ENCODE measurements around the gene AIG1. TPM values are rescaled to one million over a fixed set of nuclear protein-coding genes. Genes with fewer than 3 reads are reported as not detected.
"Not testable (repeated sequence)": the region's sequence is repeated elsewhere in the genome, so short reads cannot be mapped to it uniquely, and the experiment has no call there.

AIG1 gene
- total and polyA plus RNA-seq, 2 of the 4 experiments (the other 2 are of a cell fraction), result 21.3 to 27.1 TPM

DNA sequence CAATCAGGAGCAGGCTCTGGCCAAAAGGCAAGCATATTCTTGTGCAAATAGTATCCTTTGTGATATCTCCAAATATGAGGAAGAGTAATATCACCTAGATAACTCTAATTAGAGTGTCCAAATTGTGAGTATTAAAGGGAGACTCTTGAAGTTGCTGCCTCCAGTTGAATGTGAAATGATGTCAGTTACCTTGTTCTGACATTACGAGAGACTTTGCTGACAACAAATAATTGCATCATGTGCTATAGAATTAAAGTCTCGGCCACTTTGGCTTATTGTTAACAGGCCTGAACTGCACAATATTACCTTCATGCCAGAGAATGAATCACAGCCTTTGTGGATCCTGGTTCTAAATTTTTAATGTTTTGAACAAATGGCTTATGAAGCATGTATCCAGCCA lies 106.5 kb downstream of the AIG1 start:
- no peak overlapping the region for H3K4ac ChIP-seq (ENCODE audit: low read depth, low read length)
- DNase-seq, result no peak
- no CpG with 5 or more reads among the region's 2 CpGs for WGBS, 2 experiments (ENCODE audit: extremely low coverage in 2 of 2, insufficient read length in 1 of 2)
- no peak overlapping the region for H3K4me3 ChIP-seq (ENCODE audit: insufficient read depth, low read depth, low read length)
- TF ChIP-seq CEBPB (IDR thresholded peaks at IDR 0.05; ENCODE audit: low read depth, low read length), result no peak
- TF ChIP-seq NFE2L2 (IDR thresholded peaks at IDR 0.05; ENCODE audit: low read depth, low read length), result no peak
- no peak for TF ChIP-seq POLR2A (IDR thresholded peaks at IDR 0.05; ENCODE audit: low read depth, low read length)
- no peak for TF ChIP-seq FOS (IDR thresholded peaks at IDR 0.05; ENCODE audit: low read depth, low read length)
- TF ChIP-seq, protein P1, sequence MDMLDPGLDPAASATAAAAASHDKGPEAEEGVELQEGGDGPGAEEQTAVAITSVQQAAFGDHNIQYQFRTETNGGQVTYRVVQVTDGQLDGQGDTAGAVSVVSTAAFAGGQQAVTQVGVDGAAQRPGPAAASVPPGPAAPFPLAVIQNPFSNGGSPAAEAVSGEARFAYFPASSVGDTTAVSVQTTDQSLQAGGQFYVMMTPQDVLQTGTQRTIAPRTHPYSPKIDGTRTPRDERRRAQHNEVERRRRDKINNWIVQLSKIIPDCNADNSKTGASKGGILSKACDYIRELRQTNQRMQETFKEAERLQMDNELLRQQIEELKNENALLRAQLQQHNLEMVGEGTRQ (IDR thresholded peaks at IDR 0.05; ENCODE audit: low read depth, low read length), result no peak
- H2BK120ac ChIP-seq (ENCODE audit: low read depth, low read length), result no peak overlapping the region
- no peak overlapping the region for H2BK5ac ChIP-seq (ENCODE audit: low read depth, low read length, poor library complexity, severe bottlenecking)
- no peaks in the 10 kb centered on the region for H3K9me1 ChIP-seq (ENCODE audit: insufficient read depth, low read length)
- in situ Hi-C loops (cut with MboI; ENCODE audit: low sequenced_read_pairs), result no loop called here
- ChIA-PET POLR2A (ENCODE audit: unreplicated experiment) (no interaction called here), CTCF (interaction anchor here (1.6 kb wide), 1 partner anchor 8 kb away, joined by 3 read pairs; no protein-coding TSS in a partner anchor)
- H3K9ac ChIP-seq (ENCODE audit: low read depth, low read length), result no peak overlapping the region
- no peak overlapping the region for H4K91ac ChIP-seq (ENCODE audit: insufficient read depth, low read depth, low read length)
- H4K20me1 ChIP-seq (ENCODE audit: insufficient read depth, low read length), result no peaks in the 10 kb centered on the region
- no peaks in the 10 kb centered on the region for H3K4me1 ChIP-seq (ENCODE audit: control insufficient read depth, insufficient read depth, low read length)
- H4K8ac ChIP-seq (ENCODE audit: low read depth in 2 of 2, low read length in 2 of 2), result no peak overlapping the region
- H3K23ac ChIP-seq (ENCODE audit: low read depth, low read length), result no peak overlapping the region
- H3K36me3 ChIP-seq (ENCODE audit: control insufficient read depth, insufficient read depth, low read length), result peaks cover 2% of the 10 kb centered on the region; the same call in 1 of the 2 replicates
- H2BK20ac ChIP-seq (ENCODE audit: low read depth, low read length), result no peak overlapping the region
- H3K79me1 ChIP-seq (ENCODE audit: low read depth in 1 of 2, low read length in 2 of 2), result no peaks in the 10 kb centered on the region
- no peak for ATAC-seq (ENCODE audit: low read depth)
- H3K27me3 ChIP-seq (ENCODE audit: control insufficient read depth, insufficient read depth, low read length), result no peaks in the 10 kb centered on the region
- H2BK15ac ChIP-seq (ENCODE audit: low read depth, low read length), result no peak overlapping the region
- H3K27ac ChIP-seq (ENCODE audit: insufficient read depth, low read length), result no peak overlapping the region
- no TSS peak for BruUV-seq (replicated peaks)
- no peak overlapping the region for H3K14ac ChIP-seq (replicated peaks; ENCODE audit: low read depth, low read length)
- H2AK5ac ChIP-seq (ENCODE audit: low read depth, low read length), result no peak overlapping the region
- intact Hi-C loops (cut with micrococcal nuclease), result no loop called here
- dilution Hi-C loops (cut with HindIII; ENCODE audit: low sequenced_read_pairs, unreplicated experiment), result no loop called here
- H4K5ac ChIP-seq (ENCODE audit: low read depth, low read length), result no peak overlapping the region
- no peak overlapping the region for H3K56ac ChIP-seq (ENCODE audit: extremely low read depth, insufficient read depth, low read length)
- no peak overlapping the region for H3K4me2 ChIP-seq (ENCODE audit: low read depth, low read length)
- H3K18ac ChIP-seq (ENCODE audit: low read depth, low read length), result no peak overlapping the region
- H2AFZ ChIP-seq (replicated peaks; ENCODE audit: low read length, poor library complexity), result no peak overlapping the region
- H2AK9ac ChIP-seq (replicated peaks; ENCODE audit: low read depth, low read length, poor library complexity), result no peak overlapping the region
- no peaks in the 10 kb centered on the region for H3K9me3 ChIP-seq (ENCODE audit: control insufficient read depth, insufficient read depth, low read length)

DNA sequence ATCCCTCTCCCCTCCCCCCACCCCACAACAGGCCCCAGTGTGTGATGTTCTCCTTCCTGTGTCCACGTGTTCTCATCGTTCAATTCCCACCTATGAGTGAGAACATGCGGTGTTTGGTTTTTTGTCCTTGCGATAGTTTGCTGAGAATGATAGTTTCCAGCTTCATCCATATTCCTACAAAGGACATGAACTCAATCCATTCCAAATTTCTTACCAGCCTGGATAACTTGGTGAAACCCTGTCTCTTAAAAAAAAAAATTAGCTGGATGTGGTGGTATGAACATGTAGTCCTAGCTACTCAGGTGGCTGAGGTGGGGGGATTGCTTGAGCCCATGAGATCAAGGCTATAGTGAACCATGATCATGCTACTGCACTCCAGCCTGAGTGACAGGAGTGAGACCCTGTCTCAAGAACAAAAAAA lies 107.7 kb downstream of the AIG1 start:
- CTCF ChIA-PET; intact Hi-C loops (cut with micrococcal nuclease): not testable (repeated sequence)

More for the DNA sequence above, 107.7 kb downstream of the AIG1 start:
- H2BK20ac ChIP-seq (ENCODE audit: low read depth, low read length); H3K27ac ChIP-seq (ENCODE audit: insufficient read depth, low read length); H4K8ac ChIP-seq (ENCODE audit: low read depth in 2 of 2, low read length in 2 of 2); BruUV-seq (replicated peaks); POLR2A ChIA-PET (ENCODE audit: unreplicated experiment); H2BK15ac ChIP-seq (ENCODE audit: low read depth, low read length); H2BK120ac ChIP-seq (ENCODE audit: low read depth, low read length); H3K23ac ChIP-seq (ENCODE audit: low read depth, low read length); H3K4me3 ChIP-seq (ENCODE audit: insufficient read depth, low read depth, low read length); DNase-seq; H2AK5ac ChIP-seq (ENCODE audit: low read depth, low read length); H3K56ac ChIP-seq (ENCODE audit: extremely low read depth, insufficient read depth, low read length); H2AFZ ChIP-seq (replicated peaks; ENCODE audit: low read length, poor library complexity); H3K4me1 ChIP-seq (ENCODE audit: control insufficient read depth, insufficient read depth, low read length); H2BK5ac ChIP-seq (ENCODE audit: low read depth, low read length, poor library complexity, severe bottlenecking); H3K18ac ChIP-seq (ENCODE audit: low read depth, low read length); H3K9me1 ChIP-seq (ENCODE audit: insufficient read depth, low read length); H3K27me3 ChIP-seq (ENCODE audit: control insufficient read depth, insufficient read depth, low read length); H3K4ac ChIP-seq (ENCODE audit: low read depth, low read length); H3K4me2 ChIP-seq (ENCODE audit: low read depth, low read length); ATAC-seq (ENCODE audit: low read depth); in situ Hi-C loops (cut with MboI; ENCODE audit: low sequenced_read_pairs); H3K36me3 ChIP-seq (ENCODE audit: control insufficient read depth, insufficient read depth, low read length); H4K5ac ChIP-seq (ENCODE audit: low read depth, low read length); H2AK9ac ChIP-seq (replicated peaks; ENCODE audit: low read depth, low read length, poor library complexity); H4K20me1 ChIP-seq (ENCODE audit: insufficient read depth, low read length); H3K79me1 ChIP-seq (ENCODE audit: low read depth in 1 of 2, low read length in 2 of 2); H3K9ac ChIP-seq (ENCODE audit: low read depth, low read length); H4K91ac ChIP-seq (ENCODE audit: insufficient read depth, low read depth, low read length); H3K9me3 ChIP-seq (ENCODE audit: control insufficient read depth, insufficient read depth, low read length); dilution Hi-C loops (cut with HindIII; ENCODE audit: low sequenced_read_pairs, unreplicated experiment); H3K14ac ChIP-seq (replicated peaks; ENCODE audit: low read depth, low read length): not testable (repeated sequence)
- WGBS, 2 experiments (ENCODE audit: extremely low coverage in 2 of 2, insufficient read length in 1 of 2), result no CpG with 5 or more reads among the region's 4 CpGs
